ENCODE data around the gene NFIL3. TPM values are rescaled to one million over a fixed set of nuclear protein-coding genes. Genes with fewer than 3 reads are reported as not detected.

NFIL3 gene
- total and polyA plus RNA-seq, 2 experiments from 2014 or later: 4.1 to 7.5 TPM

DNA sequence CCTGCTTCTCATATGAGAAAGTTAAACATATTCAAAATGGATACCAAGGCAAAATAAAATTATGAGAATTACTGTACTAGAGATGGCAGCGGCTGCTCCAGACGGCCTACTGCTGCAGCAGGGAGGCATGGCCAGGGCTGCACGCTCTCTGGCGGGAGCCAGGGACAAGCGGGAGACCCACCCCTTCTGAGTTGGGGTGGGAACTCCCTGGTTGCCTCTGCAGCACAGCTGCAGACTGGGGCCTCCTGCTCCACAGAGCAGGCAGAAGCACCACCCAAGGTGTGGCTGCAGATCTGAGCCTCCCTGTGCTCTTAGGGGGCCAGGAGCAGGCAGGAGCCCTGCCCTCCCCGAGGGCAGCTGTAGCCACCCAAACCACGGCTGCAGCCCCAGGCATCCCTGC, 59.6 kb downstream of the NFIL3 start (continued):
- TF ChIP-seq, protein P1, sequence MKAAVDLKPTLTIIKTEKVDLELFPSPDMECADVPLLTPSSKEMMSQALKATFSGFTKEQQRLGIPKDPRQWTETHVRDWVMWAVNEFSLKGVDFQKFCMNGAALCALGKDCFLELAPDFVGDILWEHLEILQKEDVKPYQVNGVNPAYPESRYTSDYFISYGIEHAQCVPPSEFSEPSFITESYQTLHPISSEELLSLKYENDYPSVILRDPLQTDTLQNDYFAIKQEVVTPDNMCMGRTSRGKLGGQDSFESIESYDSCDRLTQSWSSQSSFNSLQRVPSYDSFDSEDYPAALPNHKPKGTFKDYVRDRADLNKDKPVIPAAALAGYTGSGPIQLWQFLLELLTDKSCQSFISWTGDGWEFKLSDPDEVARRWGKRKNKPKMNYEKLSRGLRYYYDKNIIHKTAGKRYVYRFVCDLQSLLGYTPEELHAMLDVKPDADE (IDR thresholded peaks at IDR 0.05): no peak

DNA sequence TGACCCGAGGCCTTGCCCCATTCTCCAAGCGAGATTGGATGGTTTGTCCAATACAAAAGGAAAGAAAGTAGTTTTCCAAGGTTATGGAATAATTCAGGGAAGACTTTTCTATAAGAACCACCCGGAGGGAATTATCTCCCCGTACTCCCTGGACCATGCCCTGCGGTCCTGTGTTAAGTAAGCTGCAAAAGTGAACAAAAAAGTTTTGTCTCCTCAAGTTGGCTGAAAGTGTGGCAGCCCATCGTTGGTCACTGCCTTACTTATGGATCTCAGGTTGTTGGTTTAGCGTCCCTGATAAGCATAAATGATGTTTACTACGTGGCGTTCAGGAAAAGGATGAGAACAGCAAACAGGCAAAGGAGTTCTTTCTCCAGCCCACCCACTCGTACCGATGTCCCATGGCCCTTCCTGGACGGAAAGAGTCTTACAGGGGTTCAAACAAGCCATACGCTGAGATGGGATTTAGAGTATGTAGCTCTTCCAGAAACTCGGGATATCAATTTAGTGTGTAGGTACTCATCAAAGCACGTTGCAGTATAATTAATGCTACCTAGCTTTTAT, 61.5 kb downstream of the NFIL3 start:
- Mint-ChIP-seq H3K27me3 (ENCODE audit: insufficient read depth, low read depth, poor library complexity) (peaks cover 12% of the 10 kb centered on the region), H3K4me3 (peak overlapping the region; percentile 65), H3K4me1 (peaks cover 25% of the 10 kb centered on the region), H3K27ac (no peak overlapping the region), H3K9me3 (peaks cover 11% of the 10 kb centered on the region), H3K36me3 (ENCODE audit: low read depth) (peaks cover 19% of the 10 kb centered on the region)
- Histone ChIP-seq H3K27me3 (ENCODE audit: insufficient read depth) (no peaks in the 10 kb centered on the region), H3K4me1 (ENCODE audit: insufficient read depth) (peaks cover 18% of the 10 kb centered on the region), H3K79me2 (replicated peaks; ENCODE audit: insufficient read depth) (peaks cover 35% of the 10 kb centered on the region), H3K27ac (ENCODE audit: low read depth) (no peak overlapping the region), H3K9me2 (ENCODE audit: insufficient read depth) (0 out of 2 replicates have a peak, but pooled peaks cover 5% of the 10 kb centered on the region), H3F3A (replicated peaks; ENCODE audit: low read depth) (no peaks in the 10 kb centered on the region), H2AFZ (peak overlapping the region; percentile 98), H3K4me2 (peak overlapping the region; percentile 68), H3K36me3 (ENCODE audit: insufficient read depth) (peaks cover 3% of the 10 kb centered on the region; the same call in 1 of the 2 replicates), H3K4me3 (peak overlapping the region; percentile 79), H4K20me1 (replicated peaks; ENCODE audit: insufficient read depth) (peaks cover 25% of the 10 kb centered on the region)
- no peak for ATAC-seq
- no peak for TF ChIP-seq ZNF331 (CRISPR knock-in tag; IDR thresholded peaks at IDR 0.05; ENCODE audit: low read depth)
- peak; percentile 9; the same call in 1 of the 2 replicates for TF ChIP-seq POLR2AphosphoS5 (IDR thresholded peaks at IDR 0.05; ENCODE audit: low read depth)
- DNase-seq (ENCODE audit: low spot score): no peak

DNA sequence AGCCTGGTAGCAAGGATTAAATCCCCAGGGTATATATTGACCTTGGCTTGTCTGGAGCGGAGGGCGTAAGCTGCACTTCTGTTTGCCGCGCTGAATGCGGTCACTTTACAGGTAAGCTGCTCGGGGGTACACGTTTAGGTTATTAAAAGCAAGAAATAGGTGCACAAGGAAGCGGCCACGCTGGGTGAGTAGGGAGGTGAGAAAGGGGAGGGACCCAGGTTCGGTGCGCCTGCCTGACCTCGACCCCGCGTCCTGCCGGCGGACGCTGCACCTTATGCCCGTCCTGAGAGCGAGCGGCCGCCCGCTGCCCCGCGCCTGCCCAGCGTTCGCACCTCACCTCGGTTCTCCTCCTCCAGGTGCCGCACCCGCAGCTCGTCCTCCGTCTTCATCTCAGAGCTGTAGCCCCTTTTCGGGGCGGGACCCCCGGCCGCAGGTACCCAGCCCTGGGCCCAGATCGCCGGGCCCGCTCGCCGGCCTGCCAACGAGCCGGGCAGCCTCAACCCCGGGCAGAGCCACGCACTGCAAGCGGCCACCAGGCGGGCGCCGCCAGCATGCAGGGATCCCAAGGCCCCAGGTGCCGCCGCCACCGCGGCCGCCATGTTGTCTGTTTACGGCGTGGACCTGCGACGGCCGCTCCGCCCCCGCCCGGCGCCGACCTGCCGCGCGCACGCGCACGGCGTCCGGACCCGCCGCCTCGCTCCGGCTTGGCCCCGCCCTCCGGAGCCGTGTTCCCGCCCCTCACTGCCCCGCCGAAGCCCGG, 62.2 kb downstream of the NFIL3 start, which contains the start of gene AUH:
AUH (minus strand) TSS at position 628 of the 760 bp plus-strand sequence; CDS start at position 599, 29 bp downstream.
- H3K9me2 ChIP-seq (ENCODE audit: insufficient read depth): 0 out of 2 replicates have a peak, but pooled peaks cover 3% of the 10 kb centered on the region
- H3K79me2 ChIP-seq (replicated peaks; ENCODE audit: insufficient read depth): peaks cover 42% of the 10 kb centered on the region
- peak within 1 kb of the TSS; percentile 88 for H3K27ac ChIP-seq (ENCODE audit: low read depth)
- Mint-ChIP-seq H3K4me1 (peaks cover 25% of the 10 kb centered on the region), H3K27me3 (ENCODE audit: insufficient read depth, low read depth, poor library complexity) (peaks cover 12% of the 10 kb centered on the region), H3K27ac (peak within 1 kb of the TSS; percentile 98), H3K36me3 (ENCODE audit: low read depth) (peaks cover 19% of the 10 kb centered on the region), H3K4me3 (peak within 1 kb of the TSS; percentile 98), H3K9me3 (peaks cover 11% of the 10 kb centered on the region)
- no peaks in the 10 kb centered on the region for H3F3A ChIP-seq (replicated peaks; ENCODE audit: low read depth)
- peak within 1 kb of the TSS; percentile 81 for H3K4me2 ChIP-seq
- no peaks in the 10 kb centered on the region for H3K27me3 ChIP-seq (ENCODE audit: insufficient read depth)
- H3K4me3 ChIP-seq: peak within 1 kb of the TSS; percentile 79
- peaks cover 18% of the 10 kb centered on the region for H3K4me1 ChIP-seq (ENCODE audit: insufficient read depth)
- peaks cover 3% of the 10 kb centered on the region for H3K36me3 ChIP-seq (ENCODE audit: insufficient read depth)
- peak; percentile 89 for DNase-seq (ENCODE audit: low spot score)
- ATAC-seq: peak; percentile 85
- peaks cover 29% of the 10 kb centered on the region for H4K20me1 ChIP-seq (replicated peaks; ENCODE audit: insufficient read depth)
- peak within 1 kb of the TSS; percentile 98 for H2AFZ ChIP-seq
- TF ChIP-seq JUNB (IDR thresholded peaks at IDR 0.05; ENCODE audit: unreplicated experiment) (no peak), POLR2AphosphoS5 (IDR thresholded peaks at IDR 0.05; ENCODE audit: low read depth) (peak; percentile 51), ZNF114 (CRISPR knock-in tag; IDR thresholded peaks at IDR 0.05) (no peak), CREB1 (CRISPR knock-in tag; IDR thresholded peaks at IDR 0.05; ENCODE audit: low read depth) (peak; percentile 55; the same call in 1 of the 2 replicates)

All from GM23338 (cell line).